CD14-positive monocyte (primary cell): ENCODE results near the gene DPF1. TPM values are rescaled to one million over a fixed set of nuclear protein-coding genes. Genes with fewer than 3 reads are reported as not detected.

Experiments
- DNase-seq, 3 donors: peaks; one replicate each; pipeline ENCODE4 v3.0.0-alpha.2; 2011 to 2022
- H2AFZ ChIP-seq: 2 replicates; pipeline ENCODE4 v1.6.0; 2012; ENCODE audit warnings: mild to moderate bottlenecking, low read depth, low read length, inconsistent platforms; ENCODE audit not compliant: insufficient read depth, poor library complexity, severe bottlenecking
- H3K27ac ChIP-seq, 2 donors: 1 replicate in 1 of 2; 2 replicates in 1 of 2; pipeline ENCODE4 v1.5.1; 2012 to 2013; ENCODE audit warnings: low read length in 2 of 2, control low read depth in 1 of 2, inconsistent platforms in 1 of 2, low read depth in 1 of 2, mild to moderate bottlenecking in 1 of 2
- H3K27me3 ChIP-seq, 2 donors: one replicate each; pipeline versions ENCODE4 v1.6.0 to v1.6.1; 2011 to 2013; ENCODE audit warnings: low read length in 2 of 2; ENCODE audit not compliant: control insufficient read depth in 2 of 2, insufficient read depth in 2 of 2
- H3K36me3 ChIP-seq, 2 donors: replicated peaks in 1 of 2; 1 replicate in 1 of 2; 2 replicates in 1 of 2; pipeline versions ENCODE4 v1.5.1 to v1.6.1; 2012 to 2013; ENCODE audit warnings: low read length in 2 of 2, control low read depth in 1 of 2, inconsistent platforms in 1 of 2, mild to moderate bottlenecking in 1 of 2; ENCODE audit not compliant: insufficient read depth in 2 of 2, control insufficient read depth in 1 of 2
- H3K4me1 ChIP-seq, 2 donors: 1 replicate in 1 of 2; 2 replicates in 1 of 2; pipeline versions ENCODE4 v1.5.1 to v1.6.1; 2012 to 2013; ENCODE audit warnings: low read length in 2 of 2, control low read depth in 1 of 2, inconsistent platforms in 1 of 2, mild to moderate bottlenecking in 1 of 2, moderate library complexity in 1 of 2; ENCODE audit not compliant: insufficient read depth in 2 of 2, control insufficient read depth in 1 of 2
- H3K4me2 ChIP-seq: replicated peaks from 2 replicates; pipeline ENCODE3; 2012; ENCODE audit warnings: low read length, moderate library complexity, mild to moderate bottlenecking; ENCODE audit not compliant: poor library complexity, severe bottlenecking; ENCODE audit errors: extremely low read depth
- H3K4me3 ChIP-seq, 3 experiments: fragments of 200-600 bp in 1 of 3; sonication (generic) in 1 of 3; replicated peaks in 1 of 3; 1 replicate in 2 of 3; 2 replicates in 1 of 3; pipeline ENCODE4 v1.5.1; 2011 to 2013; ENCODE audit warnings: low read length in 3 of 3, mild to moderate bottlenecking in 3 of 3, control low read depth in 2 of 3, low read depth in 2 of 3, inconsistent platforms in 1 of 3, moderate library complexity in 1 of 3
- H3K79me2 ChIP-seq: 2 replicates; pipeline ENCODE4 v1.6.0; 2012; ENCODE audit warnings: mild to moderate bottlenecking, control low read depth, inconsistent platforms, low read length, moderate library complexity; ENCODE audit not compliant: insufficient read depth
- H3K9ac ChIP-seq: 2 replicates; pipeline ENCODE4 v1.6.0; 2017; ENCODE audit warnings: low read length, mild to moderate bottlenecking; ENCODE audit not compliant: insufficient read depth, poor library complexity, severe bottlenecking
- H3K9me3 ChIP-seq, 2 donors: replicated peaks in 1 of 2; 1 replicate in 1 of 2; 2 replicates in 1 of 2; pipeline versions ENCODE4 v1.5.1 to v1.6.1; 2012 to 2013; ENCODE audit warnings: low read length in 2 of 2, control low read depth in 1 of 2; ENCODE audit not compliant: control insufficient read depth in 1 of 2, insufficient read depth in 1 of 2
- H4K20me1 ChIP-seq: 2 replicates; pipeline ENCODE4 v1.6.0; 2012; ENCODE audit warnings: mild to moderate bottlenecking, low read length, control low read depth, moderate library complexity; ENCODE audit not compliant: insufficient read depth
- H3K27ac Mint-ChIP-seq, 7 donors: one replicate each; pipeline ENCODE4 v1.8.0; 2020; ENCODE audit warnings: mild to moderate bottlenecking in 7 of 7, mixed read lengths in 7 of 7, moderate library complexity in 6 of 7, inconsistent platforms in 2 of 7
- H3K27me3 Mint-ChIP-seq, 3 donors: one replicate each; pipeline ENCODE4 v1.8.0; 2021 to 2022; ENCODE audit warnings: low read depth in 3 of 3, mild to moderate bottlenecking in 3 of 3, mixed read lengths in 3 of 3, moderate library complexity in 3 of 3, inconsistent platforms in 1 of 3
- H3K36me3 Mint-ChIP-seq, 2 donors: one replicate each; pipeline ENCODE4 v1.8.0; 2020; ENCODE audit warnings: mixed read lengths in 2 of 2, inconsistent platforms in 1 of 2, mild to moderate bottlenecking in 1 of 2
- H3K4me1 Mint-ChIP-seq: one replicate; pipeline ENCODE4 v1.8.0; 2020; ENCODE audit warnings: mild to moderate bottlenecking, mixed read lengths
- H3K4me3 Mint-ChIP-seq, 2 donors: one replicate each; pipeline ENCODE4 v1.8.0; 2020; ENCODE audit warnings: mild to moderate bottlenecking in 2 of 2, mixed read lengths in 2 of 2, moderate library complexity in 1 of 2
- H3K9me3 Mint-ChIP-seq, 7 donors: one replicate each; pipeline ENCODE4 v1.8.0; 2020 to 2022; ENCODE audit warnings: mixed read lengths in 7 of 7, mild to moderate bottlenecking in 6 of 7, moderate library complexity in 6 of 7, inconsistent platforms in 2 of 7
- WGBS: methylation state at CpG from one replicate; pipeline ENCODE4 v1.1.5; 2013; ENCODE audit warnings: missing lambda C conversion rate; ENCODE audit not compliant: insufficient coverage; 5-methylcytosine and 5-hydroxymethylcytosine counted together
- intact Hi-C, 2 donors: fragments of 100-400 bp; cut with micrococcal nuclease; formaldehyde crosslinking; loops; one replicate each; pipeline versions ENCODE4 v1.15.0 to v1.15.1; 2023
- polyA plus RNA-seq, 3 donors: library from polyadenylated mRNA; depleted of rRNA in 1 of 3; unstranded in 2 of 3; stranded (reverse) in 1 of 3; fragments of 300-500 nt in 2 of 3; fragments of >200 nt in 1 of 3; fragmentation: Illumina TruSeq in 2 of 3; gene quantifications; 1 replicate in 2 of 3; 2 replicates in 1 of 3; pipeline ENCODE4 v1.2.3, GENCODE V29; 2012 to 2021
- TF ChIP-seq, protein P1 (sequence below): fragments of 200-600 bp; IDR thresholded peaks from one replicate; pipeline ENCODE4 v1.8.0; 2022; ENCODE audit warnings: antibody characterized with exemption, mild to moderate bottlenecking

DPF1 gene
- polyA plus RNA-seq, 3 donors = not detected

DNA sequence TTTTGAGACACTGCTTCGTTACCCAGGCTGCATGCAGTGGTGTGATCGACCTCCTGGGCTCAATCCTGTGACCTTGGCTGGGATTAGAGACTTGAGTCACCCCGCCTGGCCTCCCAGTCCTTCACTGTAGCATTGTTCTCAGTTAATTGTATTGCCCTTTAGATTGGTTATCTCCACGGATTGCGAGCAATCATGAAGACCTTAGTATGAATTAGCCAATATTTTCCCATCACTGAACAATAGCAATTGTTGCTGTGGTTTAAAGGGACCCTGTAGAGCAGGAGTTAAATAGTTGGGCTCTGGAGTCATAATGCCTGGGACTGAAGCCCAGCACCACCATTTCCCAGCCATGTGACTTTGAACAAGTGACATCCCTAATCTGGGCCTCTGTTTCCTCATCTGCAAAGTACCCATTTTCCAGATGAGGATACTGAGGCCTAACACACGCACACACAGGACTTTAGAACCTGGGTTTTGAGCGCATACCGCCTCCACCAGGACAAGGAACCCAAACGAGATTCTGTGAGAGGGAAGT is 23.8 kb upstream of the DPF1 start:
- intact Hi-C loops = no loop called here

DNA sequence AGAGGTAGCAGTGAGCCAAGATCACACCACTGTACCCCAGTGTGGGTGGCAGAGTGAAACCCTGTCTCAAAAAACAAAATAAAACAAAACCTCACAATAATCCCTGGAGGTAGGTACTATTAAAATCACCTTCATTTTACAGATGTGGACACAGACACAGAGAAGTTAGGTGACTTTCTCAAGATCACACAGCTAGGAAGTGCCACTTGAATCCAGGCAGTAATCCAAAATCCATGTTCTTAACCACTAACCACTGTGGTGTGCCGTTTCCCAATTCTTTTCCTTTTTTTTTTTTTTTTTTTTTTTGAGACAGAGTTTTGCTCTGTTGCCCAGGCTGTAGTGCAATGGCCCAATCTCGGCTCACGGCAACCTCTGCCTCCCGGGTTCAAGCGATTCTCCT is 23.1 kb upstream of the DPF1 start:
- Histone ChIP-seq H3K9ac (no peak overlapping the region), H3K27ac (no peak overlapping the region), H3K4me2 (no peak overlapping the region), H3K36me3 (no peaks in the 10 kb centered on the region), H4K20me1 (no peaks in the 10 kb centered on the region), H2AFZ (no peak overlapping the region), H3K4me3 (no peak overlapping the region), H3K27me3 (no peaks in the 10 kb centered on the region), H3K79me2 (no peaks in the 10 kb centered on the region), H3K4me1 (no peaks in the 10 kb centered on the region), H3K9me3 (no peaks in the 10 kb centered on the region)
- TF ChIP-seq, protein P1, sequence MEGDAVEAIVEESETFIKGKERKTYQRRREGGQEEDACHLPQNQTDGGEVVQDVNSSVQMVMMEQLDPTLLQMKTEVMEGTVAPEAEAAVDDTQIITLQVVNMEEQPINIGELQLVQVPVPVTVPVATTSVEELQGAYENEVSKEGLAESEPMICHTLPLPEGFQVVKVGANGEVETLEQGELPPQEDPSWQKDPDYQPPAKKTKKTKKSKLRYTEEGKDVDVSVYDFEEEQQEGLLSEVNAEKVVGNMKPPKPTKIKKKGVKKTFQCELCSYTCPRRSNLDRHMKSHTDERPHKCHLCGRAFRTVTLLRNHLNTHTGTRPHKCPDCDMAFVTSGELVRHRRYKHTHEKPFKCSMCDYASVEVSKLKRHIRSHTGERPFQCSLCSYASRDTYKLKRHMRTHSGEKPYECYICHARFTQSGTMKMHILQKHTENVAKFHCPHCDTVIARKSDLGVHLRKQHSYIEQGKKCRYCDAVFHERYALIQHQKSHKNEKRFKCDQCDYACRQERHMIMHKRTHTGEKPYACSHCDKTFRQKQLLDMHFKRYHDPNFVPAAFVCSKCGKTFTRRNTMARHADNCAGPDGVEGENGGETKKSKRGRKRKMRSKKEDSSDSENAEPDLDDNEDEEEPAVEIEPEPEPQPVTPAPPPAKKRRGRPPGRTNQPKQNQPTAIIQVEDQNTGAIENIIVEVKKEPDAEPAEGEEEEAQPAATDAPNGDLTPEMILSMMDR = no peak
- WGBS = no CpG with 5 or more reads among the region's 5 CpGs
- DNase-seq = no peak
- Mint-ChIP-seq H3K4me3 (no peak overlapping the region), H3K9me3 (peaks cover 0 to 3% (median 0%) of the 10 kb centered on the region in 7 donors), H3K4me1 (peaks cover 13% of the 10 kb centered on the region), H3K27me3 (peaks cover 6 to 23% (median 11%) of the 10 kb centered on the region in 3 donors), H3K36me3 (no peaks in the 10 kb centered on the region), H3K27ac (no peak overlapping the region)
- intact Hi-C loops = no loop called here

More for the DNA sequence above, 23.8 kb upstream of the DPF1 start:
- Histone ChIP-seq H3K4me3 (no peak overlapping the region), H2AFZ (no peak overlapping the region), H3K36me3 (no peaks in the 10 kb centered on the region), H3K79me2 (no peaks in the 10 kb centered on the region), H4K20me1 (no peaks in the 10 kb centered on the region), H3K27me3 (peaks cover 0 to 4% of the 10 kb centered on the region in 2 donors), H3K9ac (no peak overlapping the region), H3K4me1 (no peaks in the 10 kb centered on the region), H3K4me2 (no peak overlapping the region), H3K9me3 (no peaks in the 10 kb centered on the region), H3K27ac (no peak overlapping the region)
- H3K27ac Mint-ChIP-seq = no peak overlapping the region
- 95% methylated on average over 6 of the region's 9 CpGs for WGBS
- no peaks in the 10 kb centered on the region for H3K36me3 Mint-ChIP-seq
- DNase-seq = no peak
- TF ChIP-seq, protein P1 = no peak
- peaks cover 0 to 3% (median 0%) of the 10 kb centered on the region in 7 donors for H3K9me3 Mint-ChIP-seq
- H3K27me3 Mint-ChIP-seq = peaks cover 11 to 27% (median 16%) of the 10 kb centered on the region in 3 donors
- H3K4me3 Mint-ChIP-seq = no peak overlapping the region
- H3K4me1 Mint-ChIP-seq = peaks cover 13% of the 10 kb centered on the region
